OCI-LY1 (cell line): ENCODE measurements around the gene UBE2C.
"Not testable (repeated sequence)": the region's sequence is repeated elsewhere in the genome, so short reads cannot be mapped to it uniquely, and the experiment has no call there.

Experiments used
- H2AFZ ChIP-seq: fragments of 200-600 bp; sonication (generic), shearing (Covaris generic); 2 replicates; pipeline ENCODE4 v1.6.0; 2014; ENCODE audit warnings: antibody characterized with exemption, mild to moderate bottlenecking, low read length
- H3F3A ChIP-seq: fragments of 200-600 bp; sonication (generic), shearing (Covaris generic); 2 replicates; pipeline ENCODE4 v1.6.0; 2014; ENCODE audit warnings: mild to moderate bottlenecking, antibody characterized with exemption, low read length, moderate library complexity; ENCODE audit not compliant: insufficient read depth
- H3K27ac ChIP-seq: fragments of 200-600 bp; sonication (generic); 2 replicates; pipeline ENCODE4 v1.5.1; 2014; ENCODE audit warnings: low read length, mixed run types, mild to moderate bottlenecking, low read depth; ENCODE audit not compliant: poor library complexity, severe bottlenecking
- H3K27me3 ChIP-seq: fragments of 200-600 bp; sonication (generic); 2 replicates; pipeline ENCODE4 v1.6.0; 2014; ENCODE audit warnings: antibody characterized with exemption, mild to moderate bottlenecking, low read length, moderate library complexity; ENCODE audit not compliant: insufficient read depth
- H3K36me3 ChIP-seq: fragments of 200-600 bp; sonication (generic); 2 replicates; pipeline ENCODE4 v1.6.1; 2014; ENCODE audit warnings: mild to moderate bottlenecking, antibody characterized with exemption, low read length, moderate library complexity, mixed read lengths; ENCODE audit not compliant: insufficient read depth
- H3K4me1 ChIP-seq: fragments of 200-600 bp; sonication (generic); 2 replicates; pipeline ENCODE4 v1.5.1; 2014; ENCODE audit warnings: mild to moderate bottlenecking, low read length, moderate library complexity; ENCODE audit not compliant: insufficient read depth, severe bottlenecking
- H3K4me2 ChIP-seq: fragments of 200-600 bp; sonication (generic), shearing (Covaris generic); 2 replicates; pipeline ENCODE4 v1.6.1; 2014; ENCODE audit warnings: low read length
- H3K4me3 ChIP-seq: fragments of 200-600 bp; sonication (generic); 2 replicates; pipeline ENCODE4 v1.5.1; 2014; ENCODE audit warnings: low read length, low read depth, mild to moderate bottlenecking, mixed read lengths; ENCODE audit not compliant: poor library complexity, severe bottlenecking
- H3K79me2 ChIP-seq: fragments of 200-600 bp; shearing (Covaris generic); 2 replicates; pipeline ENCODE4 v1.6.1; 2016; ENCODE audit warnings: mixed run types, low read length, mixed read lengths; ENCODE audit not compliant: insufficient read depth
- H3K9ac ChIP-seq: fragments of 200-600 bp; sonication (generic), shearing (Covaris generic); 2 replicates; pipeline ENCODE4 v1.6.1; 2014; ENCODE audit warnings: mild to moderate bottlenecking, low read length, mixed read lengths
- H3K9me2 ChIP-seq: fragments of 200-600 bp; sonication (generic), shearing (Covaris generic); 2 replicates; pipeline ENCODE4 v1.6.1; 2014; ENCODE audit warnings: low read depth, mild to moderate bottlenecking, low read length, mixed read lengths
- H3K9me3 ChIP-seq: fragments of 200-600 bp; shearing (Covaris generic); 2 replicates; pipeline ENCODE4 v1.6.1; 2014; ENCODE audit warnings: low read length, mixed read lengths
- H4K20me1 ChIP-seq: fragments of 200-600 bp; sonication (generic), shearing (Covaris generic); 2 replicates; pipeline ENCODE4 v1.6.0; 2016; ENCODE audit warnings: mild to moderate bottlenecking, low read length; ENCODE audit not compliant: insufficient read depth
- CTCF ChIP-seq: fragments of 200-600 bp; sonication (generic), shearing (Covaris generic); IDR thresholded peaks from 2 replicates; pipeline ENCODE4 v1.5.1; 2017; ENCODE audit warnings: mild to moderate bottlenecking, antibody characterized with exemption, low read length, moderate library complexity, mixed read lengths
- EZH2 ChIP-seq: fragments of 200-600 bp; sonication (generic), shearing (Covaris generic); IDR thresholded peaks from 2 replicates; pipeline ENCODE4 v1.8.0; 2017; ENCODE audit warnings: borderline replicate concordance, mixed run types, mild to moderate bottlenecking, antibody characterized with exemption, low read length, moderate library complexity, mixed read lengths

UBE2C gene

GRCh38 chr20:45827712-45828111 is 15.3 kb downstream of the UBE2C start:
- no peaks in the 10 kb centered on the region for H3K9me3 ChIP-seq

GRCh38 chr20:45828589-45828988 is 16.1 kb downstream of the UBE2C start:
- no peaks in the 10 kb centered on the region for H3K27me3 ChIP-seq
- H2AFZ ChIP-seq = no peak overlapping the region
- no peaks in the 10 kb centered on the region for H3K79me2 ChIP-seq
- TF ChIP-seq EZH2 (no peak), CTCF (no peak)
- no peaks in the 10 kb centered on the region for H3K9me3 ChIP-seq
- H3K4me3 ChIP-seq = no peak overlapping the region
- H3K4me1 ChIP-seq = peaks cover 4% of the 10 kb centered on the region
- no peak overlapping the region for H3K4me2 ChIP-seq
- H3K27ac ChIP-seq = no peak overlapping the region
- no peaks in the 10 kb centered on the region for H3F3A ChIP-seq
- no peaks in the 10 kb centered on the region for H4K20me1 ChIP-seq
- H3K36me3 ChIP-seq = no peaks in the 10 kb centered on the region
- H3K9me2 ChIP-seq = no peaks in the 10 kb centered on the region
- no peak overlapping the region for H3K9ac ChIP-seq

More at GRCh38 chr20:45827712-45828111, 15.3 kb downstream of the UBE2C start:
- no peak overlapping the region for H3K4me2 ChIP-seq
- no peaks in the 10 kb centered on the region for H3K79me2 ChIP-seq
- no peaks in the 10 kb centered on the region for H3K4me1 ChIP-seq
- no peak overlapping the region for H3K4me3 ChIP-seq
- H3F3A ChIP-seq = no peaks in the 10 kb centered on the region
- no peak for TF ChIP-seq EZH2
- no peak for TF ChIP-seq CTCF
- no peaks in the 10 kb centered on the region for H3K9me2 ChIP-seq
- H2AFZ ChIP-seq = no peak overlapping the region
- no peaks in the 10 kb centered on the region for H4K20me1 ChIP-seq
- no peak overlapping the region for H3K9ac ChIP-seq
- no peaks in the 10 kb centered on the region for H3K27me3 ChIP-seq
- H3K27ac ChIP-seq = no peak overlapping the region
- H3K36me3 ChIP-seq = no peaks in the 10 kb centered on the region

GRCh38 chr20:45829673-45830106 is 17.2 kb downstream of the UBE2C start:
- H3K36me3 ChIP-seq, H3K79me2 ChIP-seq, H2AFZ ChIP-seq, H3F3A ChIP-seq, H3K27me3 ChIP-seq, H3K4me3 ChIP-seq, H3K4me2 ChIP-seq, H3K9ac ChIP-seq, H3K27ac ChIP-seq, H3K9me2 ChIP-seq, H3K9me3 ChIP-seq, H4K20me1 ChIP-seq: not testable (repeated sequence)
- H3K4me1 ChIP-seq = peaks cover 13% of the 10 kb centered on the region

- no peak overlapping the region for H3K9ac ChIP-seq
- H3K79me2 ChIP-seq = no peaks in the 10 kb centered on the region
- no peaks in the 10 kb centered on the region for H3F3A ChIP-seq
- no peak overlapping the region for H3K27ac ChIP-seq
- peaks cover 9% of the 10 kb centered on the region; the same call in 1 of the 2 replicates for H3K27me3 ChIP-seq
- H3K36me3 ChIP-seq = no peaks in the 10 kb centered on the region
- no peaks in the 10 kb centered on the region for H3K9me2 ChIP-seq
- TF ChIP-seq EZH2 (no peak), CTCF (no peak)
- H4K20me1 ChIP-seq = no peaks in the 10 kb centered on the region
- no peak overlapping the region for H3K4me2 ChIP-seq
- H3K4me3 ChIP-seq = no peak overlapping the region
- no peaks in the 10 kb centered on the region for H3K9me3 ChIP-seq
- no peak overlapping the region for H2AFZ ChIP-seq
- peaks cover 13% of the 10 kb centered on the region for H3K4me1 ChIP-seq
Observed at GRCh38 chr20:45832619-45833018, 20.2 kb downstream of the UBE2C start.
